GM12891 (cell line): ENCODE results near the gene PYROXD2.

Experiments
- DNase-seq: peaks from one replicate; pipeline ENCODE4 v3.0.0; 2011; ENCODE audit warnings: low spot score; ENCODE audit not compliant: insufficient read length
- FAIRE-seq: peaks from 2 replicates; lab custom pipeline; 2011; peaks lifted over from hg19 to GRCh38; lab: Jason Lieb, UNC
- PAX5 ChIP-seq: IDR thresholded peaks from 2 replicates; pipeline ENCODE4 v1.6.1; 2011; ENCODE audit warnings: low read length, moderate library complexity, mild to moderate bottlenecking; ENCODE audit not compliant: insufficient read depth, severe bottlenecking
- POLR2A ChIP-seq: IDR thresholded peaks from 2 replicates; pipeline ENCODE4 v1.6.1; 2011; ENCODE audit warnings: low read depth, low read length, control low read depth
- POLR2AphosphoS5 ChIP-seq: IDR thresholded peaks from 2 replicates; pipeline ENCODE4 v1.6.1; 2011; ENCODE audit warnings: low read depth, low read length, control low read depth
- POU2F2 ChIP-seq: IDR thresholded peaks from 2 replicates; pipeline ENCODE4 v1.6.1; 2011; ENCODE audit warnings: low read depth, mild to moderate bottlenecking, control low read depth, low read length, moderate library complexity
- SPI1 ChIP-seq: IDR thresholded peaks from 2 replicates; pipeline ENCODE4 v1.6.1; 2011; ENCODE audit warnings: low read depth, low read length, control low read depth
- TAF1 ChIP-seq: IDR thresholded peaks from 2 replicates; pipeline ENCODE4 v1.6.1; 2011; ENCODE audit warnings: low read depth, low read length, control low read depth

The PYROXD2 gene

DNA sequence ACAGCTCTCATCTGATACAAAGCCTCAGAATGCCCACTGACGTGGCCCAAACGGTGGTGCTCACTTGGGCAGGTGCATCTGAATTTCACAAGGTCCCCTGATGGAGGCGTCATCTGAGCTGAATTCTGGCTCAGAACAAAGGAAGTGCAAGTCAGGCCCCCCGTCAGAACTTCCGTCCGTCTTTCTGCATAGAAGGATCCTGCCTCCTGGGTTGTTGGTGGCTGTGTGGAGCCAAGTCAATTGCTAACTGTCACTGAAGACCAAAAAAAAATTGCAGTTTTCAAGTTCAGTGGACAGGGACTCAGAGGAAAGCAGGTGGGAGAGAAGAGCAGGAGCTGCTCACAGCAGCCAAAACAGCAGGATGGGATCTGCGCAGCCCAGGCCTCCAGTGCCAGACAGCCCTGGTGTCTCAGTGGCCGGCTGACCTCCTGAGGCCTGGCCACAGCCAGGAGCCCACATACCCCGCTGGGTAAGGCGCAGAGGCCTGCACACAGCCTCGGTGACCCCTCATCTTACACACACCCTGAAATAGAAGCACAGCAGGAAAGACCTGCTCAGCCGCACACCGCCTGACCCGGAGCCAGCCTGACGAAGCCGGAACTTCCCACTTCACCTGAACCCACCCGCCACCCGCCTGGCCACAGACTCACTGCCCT, 49.4 kb downstream of the PYROXD2 start:
- no peak for DNase-seq
- no peak for FAIRE-seq
- TF ChIP-seq TAF1 (no peak), SPI1 (no peak), POLR2A (no peak), POLR2AphosphoS5 (no peak)

DNA sequence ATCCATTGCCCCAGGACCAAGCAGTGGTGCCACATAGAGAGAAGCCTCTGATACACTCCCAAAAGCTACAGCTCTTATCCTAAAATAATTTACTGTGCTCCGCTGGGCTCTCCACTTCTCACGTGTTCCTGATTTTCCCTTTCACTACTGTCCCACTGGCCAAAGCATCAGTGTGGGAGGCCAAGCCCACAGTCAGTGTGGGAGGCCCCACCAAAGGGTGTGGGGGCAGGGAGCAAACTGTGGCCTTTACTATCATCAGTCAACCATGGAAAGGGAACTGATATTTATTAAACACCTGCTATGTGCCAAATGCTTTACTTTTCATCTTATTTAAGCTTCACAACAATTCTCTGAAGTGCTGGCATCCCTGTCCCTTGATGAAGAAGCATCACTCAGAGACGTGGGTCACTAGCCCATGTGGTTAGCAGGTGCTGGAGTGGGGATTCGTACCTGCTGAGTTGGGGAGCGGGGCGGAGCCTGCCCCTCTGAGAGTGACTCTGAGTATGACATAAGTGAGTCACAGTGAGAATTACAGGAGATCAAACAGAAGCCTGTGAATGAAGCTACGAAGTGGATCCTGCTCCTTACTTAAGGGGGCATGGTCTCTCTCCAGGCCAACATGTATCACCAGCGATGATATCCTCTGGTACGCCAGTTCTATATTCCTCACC, 50.4 kb downstream of the PYROXD2 start:
- TF ChIP-seq PAX5: no peak
- peak; percentile 28; the same call in 1 of the 2 replicates for TF ChIP-seq SPI1
- no peak for TF ChIP-seq TAF1
- peak; percentile 40 for FAIRE-seq
- DNase-seq: no peak

DNA sequence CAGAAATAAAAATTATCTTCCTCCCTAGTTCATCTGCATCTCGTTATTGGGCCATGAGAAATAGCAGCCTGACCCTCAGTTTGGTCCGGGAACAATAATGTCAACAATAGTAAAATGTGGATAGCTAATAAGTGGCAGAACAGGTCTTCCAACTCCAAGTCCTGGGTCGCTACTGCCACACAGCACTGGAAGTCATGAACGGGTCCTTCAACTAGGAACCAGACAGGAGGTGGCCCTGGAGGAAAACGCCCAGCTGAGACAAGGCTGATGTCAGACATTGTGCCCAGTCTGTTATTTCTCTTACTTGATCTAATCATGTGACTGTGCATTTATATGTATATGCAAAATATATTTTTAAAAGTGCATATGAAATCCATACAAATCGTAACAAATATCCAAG, 51.8 kb downstream of the PYROXD2 start:
- FAIRE-seq: no peak
- no peak for DNase-seq
- TF ChIP-seq SPI1 (no peak), TAF1 (no peak), POLR2A (no peak), PAX5 (no peak), POU2F2 (no peak), POLR2AphosphoS5 (no peak)

DNA sequence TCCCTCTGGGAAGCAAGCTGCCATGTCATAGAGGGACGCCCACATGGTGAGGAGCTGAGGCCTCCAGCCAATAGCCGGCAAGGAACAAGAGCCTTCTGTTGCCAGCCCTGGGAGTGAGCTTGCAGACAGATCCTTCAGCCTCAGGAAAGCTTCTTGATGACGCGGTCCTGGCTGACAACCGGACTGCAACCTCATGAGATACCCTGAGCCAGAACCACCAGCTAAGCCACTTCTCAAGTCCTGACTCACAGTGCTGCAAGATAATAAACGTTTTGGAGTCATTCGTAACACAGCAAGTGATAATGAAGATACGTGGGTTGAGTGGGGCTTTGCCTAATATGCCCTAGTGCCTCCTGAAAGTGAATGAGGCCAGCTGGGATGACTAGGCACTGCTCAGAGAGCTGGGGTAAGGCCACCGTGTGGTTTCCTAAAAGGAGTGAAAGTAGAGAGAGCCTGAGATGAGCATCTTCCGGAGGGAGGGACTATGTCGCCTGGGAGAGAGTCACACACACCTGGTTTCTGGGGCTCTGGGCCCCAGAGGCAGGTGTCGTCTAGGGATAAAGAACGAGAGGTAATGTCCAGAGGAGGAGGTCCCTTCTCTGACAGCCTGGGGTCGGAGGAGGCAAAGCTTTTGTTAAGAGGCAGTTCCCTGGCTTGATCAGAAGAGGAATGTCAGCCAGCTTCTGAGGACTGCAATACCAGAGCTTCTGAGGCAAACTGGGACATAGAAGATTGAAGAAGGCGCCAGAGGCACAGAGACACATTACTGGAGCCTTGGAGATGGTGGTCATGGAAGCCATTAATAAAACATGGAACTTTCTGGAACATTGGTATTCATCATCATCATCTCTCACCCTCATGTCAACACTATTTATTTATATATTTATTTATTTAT, 53.6 kb downstream of the PYROXD2 start:
- peak; percentile 95 for FAIRE-seq
- DNase-seq: peak; percentile 60
- no peak for TF ChIP-seq POU2F2
- TF ChIP-seq PAX5: no peak
- no peak for TF ChIP-seq POLR2A
- no peak for TF ChIP-seq SPI1
- no peak for TF ChIP-seq POLR2AphosphoS5
- TF ChIP-seq TAF1: no peak

DNA sequence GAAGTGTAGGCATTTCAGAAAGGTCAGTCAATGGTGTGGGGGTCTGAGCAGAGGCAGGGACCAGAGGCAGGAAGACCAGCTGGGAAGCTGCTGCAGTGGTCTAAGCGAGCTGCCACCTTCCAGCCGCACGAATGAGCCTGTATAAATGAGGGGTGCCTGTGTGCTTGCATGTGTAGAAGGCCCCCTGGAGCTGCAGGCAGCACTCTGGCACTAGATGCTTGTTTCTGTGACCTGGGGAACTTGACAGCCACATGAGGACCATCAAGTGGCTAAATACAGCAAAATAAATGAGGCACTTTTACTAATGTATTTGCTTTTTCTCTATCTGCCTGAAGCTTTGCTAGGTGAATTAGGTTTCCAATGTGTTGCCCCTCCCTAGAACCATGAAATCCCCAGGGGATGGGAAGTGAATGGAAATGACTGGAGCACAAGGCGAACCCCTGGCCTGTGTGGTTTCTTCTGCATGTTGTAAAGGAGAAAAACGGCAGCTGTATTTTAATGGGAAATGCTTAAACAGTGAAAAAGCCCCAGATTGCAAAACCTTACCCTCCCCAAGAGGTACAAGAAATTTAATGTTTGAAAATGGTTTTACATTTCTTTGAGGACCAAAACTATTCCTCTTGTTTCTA, 57.7 kb downstream of the PYROXD2 start:
- DNase-seq (no peak), FAIRE-seq (no peak)
- TF ChIP-seq POLR2A (no peak), SPI1 (no peak), POU2F2 (no peak), POLR2AphosphoS5 (no peak), TAF1 (no peak), PAX5 (no peak)

DNA sequence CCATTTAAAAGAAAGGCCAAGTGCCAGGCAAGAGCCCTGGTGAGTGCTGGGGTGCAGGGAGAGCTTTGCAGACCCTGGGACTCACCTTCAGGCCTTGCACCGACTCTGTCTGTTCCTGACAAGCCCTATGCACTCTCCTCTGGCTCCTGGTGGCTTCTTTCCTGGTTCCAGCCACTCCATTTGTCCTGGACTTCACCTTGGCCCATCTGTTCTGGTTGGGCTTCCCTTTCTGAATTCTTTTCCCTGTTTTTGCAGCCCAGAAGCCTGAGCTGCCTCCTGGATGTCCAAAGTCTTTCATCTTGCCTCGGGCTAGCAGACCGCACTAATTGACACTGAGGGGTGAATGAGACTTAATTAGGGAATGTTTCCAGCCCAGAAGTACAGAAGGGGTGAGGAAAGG, 60.5 kb downstream of the PYROXD2 start:
- TF ChIP-seq POU2F2: no peak
- no peak for TF ChIP-seq POLR2A
- TF ChIP-seq TAF1: no peak
- TF ChIP-seq POLR2AphosphoS5: no peak
- no peak for TF ChIP-seq SPI1
- no peak for DNase-seq

DNA sequence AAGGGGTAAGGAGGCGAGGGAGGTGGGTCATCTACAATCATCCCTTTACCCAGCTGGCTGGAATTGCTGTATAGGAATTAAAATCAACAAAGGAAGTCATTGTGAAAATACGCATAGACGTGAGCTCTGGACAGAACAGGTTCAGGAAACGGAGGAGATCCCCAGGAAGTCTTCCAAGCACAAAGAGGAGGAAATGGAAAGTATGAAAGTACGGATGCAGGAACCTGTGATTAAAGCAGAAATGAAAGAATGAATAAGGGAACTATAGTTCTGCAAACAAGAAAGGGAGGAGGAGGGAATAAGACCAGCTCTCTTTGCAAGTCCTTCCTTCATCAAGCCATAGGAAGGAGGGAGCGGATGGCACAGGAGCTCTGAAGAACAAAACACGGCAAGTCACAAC, 61.8 kb downstream of the PYROXD2 start:
- DNase-seq: no peak
- FAIRE-seq: no peak
- no peak for TF ChIP-seq TAF1
- TF ChIP-seq POU2F2: no peak
- TF ChIP-seq POLR2AphosphoS5: no peak
- TF ChIP-seq SPI1: no peak
- no peak for TF ChIP-seq POLR2A
- no peak for TF ChIP-seq PAX5

More for the DNA sequence above, 60.5 kb downstream of the PYROXD2 start:
- FAIRE-seq: no peak

DNA sequence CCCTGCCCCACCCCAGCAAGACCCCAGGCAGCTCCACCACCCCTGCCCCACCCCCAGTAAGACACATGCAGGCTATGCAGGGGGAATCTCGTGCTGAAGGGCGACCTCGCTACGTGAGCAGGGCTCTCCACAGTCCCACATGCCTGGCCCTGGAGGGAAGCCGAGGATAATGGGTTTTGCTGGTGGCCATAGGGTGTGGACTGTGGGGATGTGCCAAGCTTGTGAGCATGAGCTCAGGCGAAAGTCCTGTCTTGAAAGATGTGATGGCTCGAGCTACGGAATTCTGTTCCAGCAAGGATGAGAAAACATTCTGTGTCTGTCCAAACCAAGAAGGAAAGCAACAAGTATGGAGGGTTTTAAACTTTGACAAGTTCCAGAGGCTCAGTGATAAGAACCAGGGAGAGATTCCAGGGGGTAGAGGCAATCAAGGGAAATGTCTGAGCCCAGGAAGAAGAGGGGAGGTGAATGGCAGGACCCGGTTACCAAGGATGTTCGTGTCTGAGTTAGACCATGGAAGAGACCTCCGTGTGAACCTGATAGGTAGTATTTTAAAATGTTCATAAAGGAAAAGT, 63.1 kb downstream of the PYROXD2 start:
- FAIRE-seq: no peak
- DNase-seq: no peak
- TF ChIP-seq TAF1: no peak
- no peak for TF ChIP-seq POLR2A
- no peak for TF ChIP-seq POU2F2
- TF ChIP-seq SPI1: no peak
- TF ChIP-seq PAX5: no peak
- no peak for TF ChIP-seq POLR2AphosphoS5

DNA sequence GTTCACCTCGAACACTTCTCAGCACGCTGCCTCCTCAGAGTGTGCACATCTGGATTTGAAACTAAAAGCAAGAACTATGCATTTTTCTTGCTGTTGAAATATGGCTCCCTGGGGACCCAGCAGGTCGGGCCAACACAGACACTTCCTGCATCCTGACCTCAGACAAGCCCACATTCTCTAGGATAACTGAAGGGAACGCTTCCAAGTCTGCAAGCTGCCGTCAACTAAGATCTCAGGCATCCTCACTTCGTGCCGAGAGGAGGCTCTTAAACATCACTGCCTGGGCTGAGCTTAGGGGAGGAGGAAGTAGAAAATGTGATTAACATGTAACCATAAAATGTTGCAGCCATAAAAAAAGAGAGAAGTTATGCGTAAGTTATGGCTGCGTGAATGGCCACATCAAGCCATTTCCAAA, 65.5 kb downstream of the PYROXD2 start:
- peak; percentile 74 for FAIRE-seq

More for the DNA sequence above, 65.5 kb downstream of the PYROXD2 start:
- no peak for DNase-seq
- TF ChIP-seq POU2F2 (no peak), SPI1 (no peak), POLR2AphosphoS5 (no peak), PAX5 (no peak), POLR2A (no peak), TAF1 (no peak)
